ENCODE measurements around the gene ESR2.

Gene ESR2

GRCh38 chr14:64272019-64272418 is 22.2 kb downstream of the ESR2 start:
- H3K4me1 ChIP-seq (ENCODE audit: control insufficient read depth, low read length) = peaks cover 3% of the 10 kb centered on the region
- H3F3A ChIP-seq (ENCODE audit: control insufficient read depth, insufficient read depth) = no peaks in the 10 kb centered on the region
- no peaks in the 10 kb centered on the region for H4K20me1 ChIP-seq (ENCODE audit: control insufficient read depth, insufficient read depth, low read depth, low read length)
- H3K79me2 ChIP-seq (ENCODE audit: control insufficient read depth, low read length) = no peaks in the 10 kb centered on the region
- H3K4me3 ChIP-seq (ENCODE audit: low read length) = no peak overlapping the region
- 0 out of 2 replicates have a peak, but pooled peaks cover 3% of the 10 kb centered on the region for H3K9me3 ChIP-seq (ENCODE audit: control insufficient read depth, insufficient read depth, low read length)
- no peaks in the 10 kb centered on the region for H3K27me3 ChIP-seq (ENCODE audit: control insufficient read depth, low read length)
- no peak for TF ChIP-seq EZH2phosphoT487 (IDR thresholded peaks at IDR 0.05; ENCODE audit: borderline replicate concordance, low read length)
- no peaks in the 10 kb centered on the region for H3K9me2 ChIP-seq (replicated peaks; ENCODE audit: control insufficient read depth, low read length)
- no peaks in the 10 kb centered on the region for H3K36me3 ChIP-seq (ENCODE audit: control insufficient read depth, low read length)
- H3K4me2 ChIP-seq (ENCODE audit: low read length) = no peak overlapping the region
- H3K27ac ChIP-seq (ENCODE audit: low read depth, low read length) = no peak overlapping the region

GRCh38 chr14:64266239-64266638 is 27.9 kb downstream of the ESR2 start:
- Histone ChIP-seq H3K79me2 (ENCODE audit: control insufficient read depth, low read length) (no peaks in the 10 kb centered on the region), H3K27me3 (ENCODE audit: control insufficient read depth, low read length) (no peaks in the 10 kb centered on the region), H4K20me1 (ENCODE audit: control insufficient read depth, insufficient read depth, low read depth, low read length) (no peaks in the 10 kb centered on the region), H3K4me3 (ENCODE audit: low read length) (no peak overlapping the region), H3F3A (ENCODE audit: control insufficient read depth, insufficient read depth) (no peaks in the 10 kb centered on the region), H3K36me3 (ENCODE audit: control insufficient read depth, low read length) (no peaks in the 10 kb centered on the region), H3K4me1 (ENCODE audit: control insufficient read depth, low read length) (peaks cover 15% of the 10 kb centered on the region), H3K9me2 (replicated peaks; ENCODE audit: control insufficient read depth, low read length) (no peaks in the 10 kb centered on the region), H3K27ac (ENCODE audit: low read depth, low read length) (no peak overlapping the region), H3K9me3 (ENCODE audit: control insufficient read depth, insufficient read depth, low read length) (no peaks in the 10 kb centered on the region), H3K4me2 (ENCODE audit: low read length) (peak overlapping the region; percentile 23)
- TF ChIP-seq CTCF (IDR thresholded peaks at IDR 0.05; ENCODE audit: low read depth, low read length, poor library complexity, severe bottlenecking) = no peak
- no peak for TF ChIP-seq EZH2phosphoT487 (IDR thresholded peaks at IDR 0.05; ENCODE audit: borderline replicate concordance, low read length)

GRCh38 chr14:64265222-64265621 is 28.9 kb downstream of the ESR2 start:
- Histone ChIP-seq H3K36me3 (ENCODE audit: control insufficient read depth, low read length) (no peaks in the 10 kb centered on the region), H3F3A (ENCODE audit: control insufficient read depth, insufficient read depth) (no peaks in the 10 kb centered on the region), H3K9me3 (ENCODE audit: control insufficient read depth, insufficient read depth, low read length) (no peaks in the 10 kb centered on the region), H3K27ac (ENCODE audit: low read depth, low read length) (no peak overlapping the region), H3K27me3 (ENCODE audit: control insufficient read depth, low read length) (no peaks in the 10 kb centered on the region), H4K20me1 (ENCODE audit: control insufficient read depth, insufficient read depth, low read depth, low read length) (no peaks in the 10 kb centered on the region), H3K79me2 (ENCODE audit: control insufficient read depth, low read length) (no peaks in the 10 kb centered on the region), H3K4me2 (ENCODE audit: low read length) (no peak overlapping the region), H3K9me2 (replicated peaks; ENCODE audit: control insufficient read depth, low read length) (no peaks in the 10 kb centered on the region), H3K4me3 (ENCODE audit: low read length) (no peak overlapping the region), H3K4me1 (ENCODE audit: control insufficient read depth, low read length) (peaks cover 15% of the 10 kb centered on the region)
- TF ChIP-seq EZH2phosphoT487 (IDR thresholded peaks at IDR 0.05; ENCODE audit: borderline replicate concordance, low read length) = no peak
- no peak for TF ChIP-seq CTCF (IDR thresholded peaks at IDR 0.05; ENCODE audit: low read depth, low read length, poor library complexity, severe bottlenecking)

- H3K9me2 ChIP-seq (replicated peaks; ENCODE audit: control insufficient read depth, low read length) = no peaks in the 10 kb centered on the region
- H3K9me3 ChIP-seq (ENCODE audit: control insufficient read depth, insufficient read depth, low read length) = no peaks in the 10 kb centered on the region
- H3K79me2 ChIP-seq (ENCODE audit: control insufficient read depth, low read length) = no peaks in the 10 kb centered on the region
- no peaks in the 10 kb centered on the region for H3K36me3 ChIP-seq (ENCODE audit: control insufficient read depth, low read length)
- H3K4me1 ChIP-seq (ENCODE audit: control insufficient read depth, low read length) = no peaks in the 10 kb centered on the region
- no peaks in the 10 kb centered on the region for H3K27me3 ChIP-seq (ENCODE audit: control insufficient read depth, low read length)
- TF ChIP-seq EZH2phosphoT487 (IDR thresholded peaks at IDR 0.05; ENCODE audit: borderline replicate concordance, low read length) (no peak), CTCF (IDR thresholded peaks at IDR 0.05; ENCODE audit: low read depth, low read length, poor library complexity, severe bottlenecking) (no peak)
- H4K20me1 ChIP-seq (ENCODE audit: control insufficient read depth, insufficient read depth, low read depth, low read length) = no peaks in the 10 kb centered on the region
- no peak overlapping the region for H3K4me2 ChIP-seq (ENCODE audit: low read length)
- H3F3A ChIP-seq (ENCODE audit: control insufficient read depth, insufficient read depth) = no peaks in the 10 kb centered on the region
- no peak overlapping the region for H3K27ac ChIP-seq (ENCODE audit: low read depth, low read length)
- H3K4me3 ChIP-seq (ENCODE audit: low read length) = no peak overlapping the region
Measured at GRCh38 chr14:64260418-64260817, 33.8 kb downstream of the ESR2 start.

Measured in DOHH2 (cell line).